ENCODE results near the gene LGI1.

Gene LGI1

DNA sequence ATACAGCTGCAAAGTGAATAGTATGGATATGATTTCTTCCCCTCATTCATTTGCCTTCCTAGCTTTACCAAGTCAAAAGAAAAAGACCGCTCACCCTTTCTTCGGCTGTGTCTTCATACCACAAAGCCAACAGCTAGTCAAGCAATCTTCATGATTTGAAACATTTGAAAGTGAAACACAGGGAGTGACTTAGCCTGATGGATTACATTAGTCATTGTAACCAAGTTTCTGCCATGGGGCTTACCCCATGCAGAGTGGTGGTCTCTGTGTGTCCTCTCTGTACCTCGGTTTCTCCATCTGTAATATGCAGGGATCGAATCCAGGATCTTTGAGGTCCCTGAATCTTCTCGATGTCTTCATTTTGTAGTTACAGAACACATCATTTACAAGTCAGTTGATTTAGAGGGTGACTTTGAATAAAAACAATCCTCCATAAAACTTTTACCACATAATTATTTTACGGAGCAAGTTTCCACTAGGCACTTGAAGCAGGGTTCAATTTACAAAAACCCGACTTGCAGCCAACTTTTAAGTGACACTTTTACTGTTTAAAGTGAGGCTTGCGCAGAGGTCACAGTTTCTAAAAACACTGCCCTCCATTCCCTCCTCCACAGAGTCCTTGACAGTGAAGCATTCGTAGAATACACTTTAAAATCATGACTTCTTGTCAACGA, 2.2 kb upstream of the LGI1 start:
- DNase-seq: no peak

DNA sequence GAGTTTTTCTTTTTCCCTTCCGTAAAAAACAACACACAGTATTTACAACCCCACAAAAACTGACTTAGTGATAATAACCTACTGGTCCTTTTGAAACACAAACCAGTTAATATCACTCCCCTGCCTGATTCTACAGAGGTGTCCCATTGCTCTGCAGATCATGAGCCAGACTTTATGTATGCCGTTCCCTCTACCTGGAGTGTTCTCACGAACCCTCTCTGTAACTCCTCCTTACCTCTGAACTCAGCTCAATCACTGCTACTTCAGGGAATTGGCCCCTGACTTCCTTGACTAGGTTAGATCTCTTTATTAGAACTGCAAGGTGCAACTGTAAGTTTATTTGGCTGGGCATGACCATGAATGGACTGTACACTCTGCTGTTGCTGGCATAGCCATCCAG, 1.6 kb upstream of the LGI1 start:
- DNase-seq: no peak

DNA sequence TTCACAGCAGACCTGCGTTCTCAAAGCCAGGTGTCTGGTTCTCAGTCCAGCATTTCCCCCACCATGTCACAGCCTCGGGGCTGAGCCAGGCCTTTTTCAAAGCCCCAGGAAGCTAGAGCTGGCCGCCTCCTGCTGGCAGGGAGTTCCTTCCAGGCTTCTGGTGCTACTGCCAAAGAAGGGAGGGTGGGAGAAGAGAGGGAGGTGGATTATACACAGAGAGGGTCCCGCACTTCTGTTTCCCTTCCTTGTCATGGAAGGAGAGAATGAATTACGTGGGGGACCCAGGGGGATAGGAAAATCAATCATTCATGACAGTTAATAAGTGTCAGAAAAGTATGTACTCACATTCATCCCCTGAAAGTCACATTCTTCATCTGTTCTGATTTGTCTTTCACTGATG, 600 bp upstream of the LGI1 start:
- DNase-seq: no peak

DNA sequence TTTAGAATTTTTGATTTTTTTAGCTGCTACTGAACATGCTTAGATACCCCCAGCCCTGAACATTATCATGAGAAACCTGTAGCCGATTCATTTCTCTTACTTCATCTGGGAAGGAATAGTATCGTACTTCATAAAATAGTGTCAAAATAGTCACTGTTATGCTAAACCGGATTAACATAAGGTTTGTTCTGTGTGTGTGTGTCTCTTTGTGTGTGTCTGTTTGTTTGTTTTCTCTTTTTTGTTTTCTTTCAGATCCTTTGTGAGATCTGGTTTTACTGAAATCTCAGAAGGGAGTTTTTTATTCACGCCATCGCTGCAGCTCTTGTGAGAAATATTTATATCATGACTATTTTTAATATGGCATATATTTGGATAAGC, 761 bp downstream of the LGI1 start:
- no peak for DNase-seq

DNA sequence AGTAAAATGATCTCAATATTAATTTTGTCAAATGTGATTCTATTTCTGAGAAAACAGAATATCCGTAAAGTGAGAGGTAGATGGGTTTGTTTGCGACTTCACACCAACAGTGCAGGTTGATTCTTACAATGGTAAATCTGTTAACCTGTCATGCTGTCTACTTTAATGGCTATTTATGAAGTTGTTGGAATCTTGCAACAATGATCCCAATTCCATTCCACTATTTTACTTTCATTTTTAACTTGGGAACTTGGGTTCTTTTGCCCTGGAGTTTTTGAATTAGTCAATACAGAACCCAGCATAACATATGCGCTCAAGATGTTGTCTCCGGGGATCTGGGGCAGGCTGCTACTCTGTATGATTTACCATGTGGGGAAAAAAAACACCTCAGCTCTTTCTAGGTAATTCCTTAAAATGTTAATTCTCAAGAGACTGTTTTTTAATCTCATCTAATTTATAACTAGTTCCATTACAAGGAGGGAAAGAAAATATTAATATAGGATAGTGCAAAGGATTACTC, 1.2 kb downstream of the LGI1 start:
- no peak for DNase-seq

DNA sequence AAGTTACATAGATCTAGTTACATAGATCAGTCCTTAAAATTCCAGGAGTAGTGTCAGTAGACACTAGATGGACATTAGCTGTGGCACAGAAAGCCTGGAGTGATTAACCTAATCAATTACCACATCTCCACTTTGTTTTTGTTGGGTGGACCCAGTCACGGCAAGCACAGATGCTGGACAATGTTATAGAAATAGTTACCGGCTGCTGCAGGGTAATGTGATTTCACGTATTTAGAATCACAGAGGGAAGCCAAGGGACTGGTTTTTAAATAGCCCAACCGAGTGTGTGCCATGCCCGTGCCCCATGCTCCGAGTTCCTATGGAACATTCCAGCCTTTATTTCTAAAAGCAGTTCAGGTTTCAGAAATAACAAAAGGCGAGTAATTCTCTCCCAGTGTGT, 2.8 kb downstream of the LGI1 start:
- no peak for DNase-seq

DNA sequence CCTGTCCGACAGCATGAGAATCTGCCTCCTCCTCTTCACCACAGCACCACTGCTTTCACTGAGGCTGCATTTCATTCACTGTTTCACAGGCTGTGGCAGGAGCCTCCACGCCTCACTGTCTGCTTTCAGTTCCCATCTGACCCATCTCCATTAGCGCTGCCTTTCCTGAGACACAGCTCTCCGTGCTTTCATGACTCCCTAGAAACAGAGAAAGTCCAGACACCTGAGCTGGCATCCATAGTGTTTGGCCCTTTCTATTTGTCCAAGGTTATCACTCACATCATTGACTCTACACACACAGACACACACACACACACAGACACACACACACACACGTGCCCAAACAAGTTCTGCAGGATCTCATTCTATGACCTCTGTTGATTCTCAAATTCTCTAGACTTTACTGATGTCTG, 5.2 kb downstream of the LGI1 start:
- no peak for DNase-seq

DNA sequence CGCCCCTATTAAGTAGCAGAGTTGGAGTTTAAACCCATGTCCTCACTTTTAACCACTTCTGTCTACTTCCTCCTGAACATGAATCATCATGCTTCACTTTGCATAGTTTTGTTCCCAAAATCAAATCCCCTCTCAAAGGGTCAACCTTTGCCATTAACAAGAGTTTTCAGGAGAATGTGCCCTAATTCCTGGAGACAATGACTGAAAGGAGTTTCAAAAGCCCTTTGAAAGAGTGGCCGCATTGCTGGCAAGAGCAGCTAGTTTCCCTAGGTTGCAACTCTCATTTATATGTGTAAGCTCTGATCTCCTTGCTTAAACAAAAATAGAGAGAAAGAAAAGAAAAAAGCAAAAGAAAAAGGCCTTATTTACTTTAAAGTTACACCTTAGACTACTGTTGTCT, 9.2 kb downstream of the LGI1 start:
- no peak for DNase-seq

DNA sequence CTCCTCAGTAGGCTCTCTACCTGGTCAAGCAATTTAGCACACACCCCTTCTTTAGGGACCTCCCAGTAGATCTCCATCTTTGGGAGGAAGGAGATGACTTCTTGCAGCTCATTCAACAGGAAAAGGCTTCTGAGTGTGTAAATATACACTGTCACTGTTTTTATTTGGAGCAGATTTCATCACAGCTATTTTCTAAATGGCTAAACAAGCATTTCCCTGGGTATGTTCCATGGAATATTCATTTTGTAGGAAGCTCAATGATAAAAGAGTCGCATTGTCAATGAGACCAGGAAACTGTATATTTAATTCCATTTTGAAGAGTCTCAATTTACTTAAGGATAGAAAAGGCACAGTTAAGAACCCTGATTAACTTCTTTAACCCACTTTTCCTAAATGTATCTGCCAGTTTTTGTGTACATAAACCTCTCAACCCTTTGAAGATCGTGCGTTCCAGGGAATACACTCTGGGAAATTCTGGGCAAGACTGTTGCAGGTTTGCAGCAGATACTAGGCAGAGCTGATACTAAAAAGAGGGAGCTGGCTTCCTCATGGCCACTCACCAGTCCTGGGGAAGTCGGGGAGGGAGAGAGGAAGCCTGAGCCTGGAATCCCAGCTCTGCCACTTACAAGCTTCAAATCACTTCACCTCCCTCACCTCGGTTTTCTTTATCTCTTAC, 10.1 kb downstream of the LGI1 start:
- no peak for DNase-seq

DNA sequence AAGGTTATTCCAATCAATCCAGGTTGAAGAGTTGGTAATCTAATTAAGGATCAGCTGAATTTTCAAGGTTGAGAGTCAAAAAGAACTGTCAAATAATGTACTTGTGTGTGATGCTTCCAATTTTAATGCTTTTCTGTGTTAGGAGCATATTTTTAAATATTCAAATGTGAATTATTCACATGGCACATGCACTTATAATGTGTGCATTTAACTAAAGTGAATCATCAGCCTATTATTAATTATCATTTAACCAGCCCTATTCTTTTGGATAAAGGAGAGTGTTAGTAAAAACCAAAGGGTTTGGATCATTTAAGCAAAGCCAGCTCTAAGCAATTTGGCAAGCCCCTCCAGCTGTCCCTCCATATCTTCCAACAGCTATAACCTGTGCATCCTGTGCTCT, 11.2 kb downstream of the LGI1 start:
- DNase-seq: no peak

DNA sequence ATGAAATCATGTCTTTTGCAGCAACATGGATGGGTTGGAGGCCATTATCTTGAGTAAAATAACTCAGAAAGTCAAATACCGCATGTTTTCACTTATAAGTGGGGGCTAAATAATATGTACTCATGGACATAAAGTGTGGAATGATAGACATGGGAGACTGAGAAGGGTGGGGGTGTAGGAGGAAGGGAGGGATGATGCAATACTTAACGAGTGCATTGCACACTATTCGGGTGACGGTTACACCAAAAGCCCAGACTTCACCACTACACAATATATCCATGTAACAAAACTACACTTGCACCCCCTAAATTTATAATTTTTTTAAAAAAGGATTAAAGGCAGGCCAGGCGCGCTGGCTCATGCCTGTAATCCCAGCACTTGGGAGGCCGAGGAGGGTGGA, 13.6 kb downstream of the LGI1 start:
- DNase-seq: no peak

DNA sequence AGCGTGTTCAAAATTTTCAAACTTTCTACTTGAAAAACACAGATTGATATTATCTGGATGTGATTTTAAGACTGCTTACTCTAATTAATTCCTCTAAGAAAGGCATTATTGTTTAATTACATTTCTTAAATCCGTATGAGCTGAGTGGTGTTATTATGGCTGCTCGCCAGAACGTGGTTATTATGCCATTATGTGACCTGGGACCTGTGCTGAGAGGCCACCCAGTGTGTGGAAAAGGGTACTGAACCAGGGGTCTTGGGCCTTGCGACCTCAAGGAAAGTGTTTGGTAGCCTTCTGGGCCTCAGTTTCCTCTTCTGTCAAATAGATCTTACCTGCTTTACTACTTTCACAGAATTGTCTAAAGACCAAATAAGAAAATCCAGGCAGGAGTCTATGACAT, 15.4 kb downstream of the LGI1 start:
- DNase-seq: no peak

DNA sequence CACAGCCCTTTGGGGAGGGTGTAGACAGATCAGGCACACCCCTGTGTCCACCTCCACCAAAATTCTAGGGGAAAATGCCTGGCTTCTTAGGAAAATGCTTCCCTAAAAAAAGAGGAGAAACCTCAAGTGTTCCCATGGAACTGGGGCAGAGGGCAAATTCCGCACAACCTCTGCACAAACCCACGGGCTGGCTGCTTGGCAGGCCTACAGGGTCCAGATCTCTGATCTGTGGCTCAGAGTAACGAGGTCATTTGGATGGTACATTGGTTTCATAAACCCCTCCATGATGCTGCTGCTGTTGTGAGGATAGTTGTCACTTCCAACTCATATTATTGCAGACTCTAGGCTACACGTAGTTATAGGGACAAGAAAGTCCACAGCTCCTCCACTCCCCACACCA, 16.0 kb downstream of the LGI1 start:
- DNase-seq: no peak

DNA sequence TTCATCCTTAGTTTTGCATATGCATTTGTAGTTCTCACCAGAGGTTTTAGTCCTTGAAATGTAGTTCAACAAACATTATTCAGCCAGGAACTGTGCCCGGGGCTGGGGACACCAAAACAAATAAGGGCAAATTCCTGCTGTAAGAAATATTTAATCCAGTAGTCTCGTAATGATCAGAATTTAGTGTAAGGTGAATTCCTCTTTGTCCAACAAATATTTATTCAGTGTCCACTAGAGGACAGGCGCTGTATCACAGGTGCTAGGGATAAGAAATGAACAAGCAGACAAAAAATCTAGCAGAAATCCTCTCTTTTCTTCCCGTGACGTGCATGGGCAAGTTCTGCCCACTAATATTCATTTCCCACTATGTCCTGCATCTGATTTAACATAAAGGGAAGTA, 17.6 kb downstream of the LGI1 start:
- no peak for DNase-seq

DNA sequence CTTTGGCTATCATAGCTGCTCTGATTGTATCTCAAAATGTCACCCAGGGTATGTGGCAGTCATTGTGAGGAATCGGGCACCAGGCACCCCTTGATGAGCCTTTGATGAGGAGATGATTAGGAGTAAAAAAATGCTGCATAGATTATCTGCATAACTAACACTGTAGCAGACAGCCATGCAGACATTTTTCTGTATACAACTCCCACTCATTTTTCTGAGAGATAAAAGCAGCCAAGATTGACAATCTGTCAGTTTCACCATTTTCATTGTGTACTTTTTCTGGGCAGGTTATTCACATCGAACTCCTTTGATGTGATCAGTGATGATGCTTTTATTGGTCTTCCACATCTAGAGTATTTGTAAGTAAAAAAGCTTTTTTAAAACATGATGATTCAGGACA, 19.4 kb downstream of the LGI1 start:
- no peak for DNase-seq

DNA sequence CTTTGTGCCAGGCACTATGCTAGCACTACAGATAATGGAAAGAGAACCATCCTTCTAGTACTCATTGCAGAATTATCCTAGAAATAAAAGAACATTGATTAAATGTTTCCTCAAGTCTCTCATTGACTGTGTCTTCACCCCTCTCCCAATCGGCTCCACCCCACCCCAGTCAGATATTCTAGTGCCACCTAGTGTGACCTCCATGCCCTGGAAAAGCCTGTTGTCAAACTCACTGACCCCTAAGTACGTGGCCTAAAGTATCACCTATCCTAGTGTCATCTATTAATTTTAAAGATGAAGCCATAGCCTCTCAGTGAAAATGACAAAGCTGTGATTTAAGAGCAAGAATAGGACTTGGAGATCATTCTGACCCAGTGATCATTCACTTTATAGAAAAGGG, 26.3 kb downstream of the LGI1 start:
- no peak for DNase-seq

DNA sequence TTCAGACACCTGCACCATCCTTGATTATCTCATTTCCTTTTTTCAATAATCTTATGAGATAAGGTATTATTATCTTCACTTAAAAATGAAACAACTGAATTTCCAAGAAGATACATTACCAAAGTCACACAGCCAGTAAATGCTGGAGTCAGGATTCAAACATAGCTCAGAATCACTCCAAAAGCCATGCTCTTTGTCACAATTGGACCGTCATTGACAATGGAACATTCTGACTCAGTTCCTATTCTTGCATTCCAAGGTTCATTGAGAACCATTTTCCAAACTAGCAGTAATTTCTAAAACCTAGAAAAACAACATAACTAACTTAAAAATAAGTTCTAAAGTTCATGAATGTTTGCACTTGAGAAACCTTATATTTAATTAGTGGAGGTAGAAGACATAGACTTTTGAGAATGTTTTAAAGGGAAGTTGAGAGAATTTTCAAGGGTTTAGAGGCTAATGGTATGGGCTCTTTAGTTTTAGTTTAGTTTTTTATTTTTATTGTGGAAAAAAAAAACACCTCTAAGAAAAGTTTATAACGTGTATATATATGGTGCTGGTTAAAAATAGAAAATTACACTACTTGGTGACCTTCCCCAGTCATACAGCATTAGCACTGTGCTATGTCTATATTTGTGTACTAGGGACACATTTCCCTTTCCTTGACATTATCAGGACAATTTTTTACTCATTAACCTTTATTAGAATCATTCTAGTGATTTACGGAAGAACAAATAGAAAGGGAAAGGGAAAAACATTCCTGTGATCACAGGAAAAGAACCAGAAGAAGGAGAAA, 30.9 kb downstream of the LGI1 start:
- no peak for DNase-seq

DNA sequence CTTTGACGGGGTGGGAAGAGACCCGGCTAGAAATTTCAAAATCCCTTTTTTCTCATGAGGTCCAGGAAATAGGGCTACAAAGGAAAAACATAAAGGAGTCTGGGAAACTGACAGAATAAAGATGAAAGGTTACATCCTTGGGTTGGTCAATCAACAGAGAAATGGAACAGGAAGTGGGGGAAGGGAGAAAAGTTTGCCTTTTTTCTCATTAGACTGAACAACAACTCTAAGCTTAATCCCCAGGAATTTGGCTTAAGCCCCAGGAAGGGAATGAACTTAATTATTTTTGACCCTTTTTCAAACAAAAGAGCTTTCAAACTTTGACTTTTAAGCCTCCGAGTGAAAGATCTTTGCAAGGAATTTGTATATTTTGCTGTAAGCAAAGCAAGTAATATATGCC, 32.7 kb downstream of the LGI1 start:
- no peak for DNase-seq

DNA sequence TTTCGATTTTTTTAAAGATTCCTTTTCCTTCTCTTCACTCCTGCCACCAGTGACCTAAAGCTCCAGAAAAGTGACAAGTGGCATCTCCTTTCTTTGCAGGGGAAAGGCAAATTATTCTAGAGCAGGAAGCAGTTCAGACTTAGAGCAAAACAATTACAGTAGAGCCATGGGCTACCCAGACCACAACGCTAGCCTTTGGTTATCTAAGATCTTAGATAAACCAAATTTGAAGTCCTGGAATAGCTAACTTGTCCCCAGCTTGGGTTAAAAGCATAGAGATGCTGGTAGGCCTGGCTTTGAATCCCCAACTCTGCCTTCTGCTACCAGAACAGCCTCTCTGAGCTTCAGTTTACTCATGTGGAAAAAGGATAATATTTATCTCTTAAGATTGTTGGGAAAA, 38.4 kb downstream of the LGI1 start:
- DNase-seq: no peak

DNA sequence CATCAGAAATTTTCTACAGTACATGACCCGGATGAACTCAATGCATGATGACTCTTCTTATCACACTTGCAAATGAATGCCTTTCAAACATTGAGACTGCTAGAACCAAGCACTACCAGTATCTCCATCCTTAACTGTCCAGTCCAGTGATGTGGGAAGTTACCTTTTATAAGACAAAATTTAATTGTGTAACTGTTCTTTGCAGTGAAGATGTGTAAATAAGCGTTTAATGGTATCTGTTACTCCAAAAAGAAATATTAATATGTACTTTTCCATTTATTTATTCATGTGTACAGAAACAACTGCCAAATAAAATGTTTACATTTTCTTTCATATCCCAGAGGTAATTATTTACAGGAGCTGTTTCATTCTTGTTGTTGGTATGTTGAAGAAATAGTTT, 40.1 kb downstream of the LGI1 start:
- no peak for DNase-seq

DNA sequence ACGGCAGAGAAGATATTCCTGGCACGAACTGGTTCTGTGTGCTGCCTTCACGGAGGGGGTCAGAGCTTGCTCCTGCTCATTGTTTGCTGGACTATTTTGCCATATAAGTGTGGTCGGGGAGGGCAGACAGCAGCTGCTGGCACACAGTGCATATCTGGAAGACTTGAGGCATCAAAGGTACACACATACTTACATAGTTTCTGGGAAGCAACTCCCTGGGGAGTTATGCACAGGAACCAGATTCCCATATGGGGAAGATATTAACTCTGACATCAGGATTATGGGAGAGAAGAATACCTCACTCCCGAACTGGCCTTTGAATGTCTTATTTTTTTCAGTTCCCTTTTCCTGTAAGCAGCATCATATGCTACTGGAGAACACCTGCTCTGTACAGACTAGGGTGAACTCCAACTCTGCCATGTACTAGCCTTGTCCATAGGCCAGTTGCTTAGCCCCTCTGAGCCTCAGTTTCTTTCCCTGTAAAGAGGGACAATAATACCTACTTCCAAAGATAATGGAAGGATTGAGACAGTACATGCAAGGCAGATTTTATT, 41.5 kb downstream of the LGI1 start:
- DNase-seq: no peak

DNA sequence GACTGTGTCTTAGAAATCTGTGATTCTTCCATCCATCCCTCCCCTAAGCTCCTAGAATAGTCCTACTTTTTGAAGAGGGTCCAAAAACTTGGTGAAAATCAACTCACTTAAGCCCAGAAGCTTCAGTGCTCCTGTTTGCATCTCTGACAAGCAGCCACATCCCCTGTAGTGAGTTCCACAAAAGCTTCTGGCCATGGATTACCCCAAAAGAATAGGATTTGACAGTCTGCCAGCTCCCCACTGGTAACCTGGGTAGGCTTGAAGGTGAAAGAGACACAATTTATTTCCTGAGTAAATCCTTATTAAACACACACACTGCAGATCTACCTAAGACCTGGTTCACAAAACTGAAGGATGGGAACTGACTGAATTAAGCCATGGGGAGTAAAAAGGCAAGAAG, 46.5 kb downstream of the LGI1 start:
- no peak for DNase-seq

DNA sequence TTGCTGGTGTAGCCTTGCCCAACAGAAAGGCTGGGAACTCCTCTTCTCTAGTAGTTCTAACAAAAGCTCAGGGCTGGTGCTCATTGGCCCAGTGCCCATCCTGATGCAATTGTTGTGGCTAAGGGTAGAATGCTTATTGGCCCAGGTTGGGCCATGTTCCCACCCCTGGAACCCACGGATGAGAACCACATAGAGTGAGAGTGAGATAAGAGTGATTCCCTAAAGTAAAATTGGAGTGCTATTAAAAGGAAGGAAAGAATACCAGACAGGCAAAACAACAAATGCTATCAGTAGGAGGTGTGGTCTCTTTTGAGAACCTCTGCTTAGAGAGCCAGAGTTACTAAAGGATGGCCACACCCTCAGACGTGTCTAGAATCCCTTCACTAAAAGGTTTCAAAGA, 49.2 kb downstream of the LGI1 start:
- DNase-seq: no peak

DNA sequence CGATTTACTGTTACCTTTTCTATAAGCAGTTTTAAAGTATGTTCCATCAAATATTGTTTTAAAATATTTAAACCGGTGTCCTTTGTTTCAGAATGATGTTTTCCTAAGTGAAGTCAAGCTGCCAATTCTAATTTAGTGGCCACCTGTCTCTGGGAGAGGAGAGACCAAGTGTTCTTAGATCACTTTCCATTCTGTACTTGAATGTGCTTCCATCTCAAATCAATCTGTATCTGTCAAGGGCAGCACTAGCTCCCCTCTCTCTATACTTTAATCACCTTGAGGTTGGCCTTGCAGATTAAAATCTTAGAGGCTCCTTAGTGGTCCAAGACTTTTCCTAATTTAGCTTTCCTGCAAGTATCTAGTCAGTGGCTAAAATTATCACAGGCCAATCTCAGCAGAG, 49.6 kb downstream of the LGI1 start:
- no peak for DNase-seq

Measured in activated CD4-positive, alpha-beta T cell treated with anti-CD3 and anti-CD28 coated beads, Interleukin-2, amount 50 U/mL, for 1 hour (primary cell).